HEK293 (cell line): ENCODE data around the gene HMG20B.

Source experiments
- CTCF ChIA-PET: fragments of 350-600 bp; formaldehyde crosslinking; extraction: SDS; loops from one replicate; lab custom pipeline; 2021; ENCODE audit warnings: antibody characterized with exemption; lab: Yijun Ruan, JAX
- POLR2A ChIA-PET: fragments of 300-600 bp; formaldehyde crosslinking; extraction: SDS; loops from one replicate; lab custom pipeline; 2020; ENCODE audit warnings: antibody characterized with exemption, inconsistent platforms; lab: Yijun Ruan, JAX
- H3K27ac ChIP-seq: fragments of 200-500 bp; sonication (Bioruptor generic); 2 replicates; pipeline ENCODE4 v1.5.1; 2014; ENCODE audit warnings: low read depth, low read length, control low read depth, inconsistent platforms; ENCODE audit errors: extremely low read depth
- H3K36me3 ChIP-seq, 2 experiments: fragments of 200-500 bp in 1 of 2; sonication (Bioruptor generic) in 1 of 2; 1 replicate in 1 of 2; 2 replicates in 1 of 2; pipeline ENCODE4 v1.5.1; 2014 to 2017; ENCODE audit warnings: inconsistent platforms in 2 of 2, low read length in 2 of 2; ENCODE audit not compliant: control insufficient read depth in 2 of 2, insufficient read depth in 1 of 2
- H3K4me1 ChIP-seq: fragments of 200-500 bp; sonication (Bioruptor generic); 2 replicates; pipeline ENCODE4 v1.5.1; 2014; ENCODE audit warnings: mild to moderate bottlenecking, low read length, inconsistent platforms; ENCODE audit not compliant: control insufficient read depth, insufficient read depth
- H3K4me3 ChIP-seq: 2 replicates; pipeline ENCODE4 v1.5.1; 2011; ENCODE audit warnings: low read depth, mild to moderate bottlenecking, control low read depth, low read length, moderate library complexity
- H3K9me3 ChIP-seq: fragments of 200-500 bp; sonication (Bioruptor generic); 2 replicates; pipeline ENCODE4 v1.5.1; 2014; ENCODE audit warnings: low read depth, low read length, inconsistent platforms; ENCODE audit not compliant: control insufficient read depth, insufficient read depth
- MYNN ChIP-seq: fragments of 450-650 bp; formaldehyde crosslinking; IDR thresholded peaks from 2 replicates; pipeline ENCODE4 v1.5.1; 2016; ENCODE audit warnings: missing biosample characterization, missing genetic modification characterization, borderline replicate concordance
- SCRT2 ChIP-seq: fragments of 450-650 bp; formaldehyde crosslinking; IDR thresholded peaks from 2 replicates; pipeline ENCODE4 v1.5.1; 2016; ENCODE audit warnings: missing biosample characterization, missing genetic modification characterization
- ZBTB17 ChIP-seq: fragments of 450-650 bp; formaldehyde crosslinking; IDR thresholded peaks from 2 replicates; pipeline ENCODE4 v1.5.1; 2016; ENCODE audit warnings: missing biosample characterization, missing genetic modification characterization
- ZNF239 ChIP-seq: fragments of 450-650 bp; formaldehyde crosslinking; IDR thresholded peaks from 2 replicates; pipeline ENCODE4 v1.5.1; 2016; ENCODE audit warnings: missing biosample characterization, missing genetic modification characterization
- ZNF391 ChIP-seq: fragments of 450-650 bp; formaldehyde crosslinking; IDR thresholded peaks from 2 replicates; pipeline ENCODE4 v1.5.1; 2016; ENCODE audit warnings: low read depth, missing biosample characterization, missing genetic modification characterization, borderline replicate concordance
- ZNF394 ChIP-seq: fragments of 450-650 bp; formaldehyde crosslinking; IDR thresholded peaks from 2 replicates; pipeline ENCODE4 v1.5.1; 2016; ENCODE audit warnings: missing biosample characterization, missing genetic modification characterization, mild to moderate bottlenecking, moderate library complexity, borderline replicate concordance
- ZNF514 ChIP-seq: fragments of 450-650 bp; formaldehyde crosslinking; IDR thresholded peaks from 2 replicates; pipeline ENCODE4 v1.5.1; 2016; ENCODE audit warnings: missing biosample characterization, missing genetic modification characterization
- ZNF791 ChIP-seq: fragments of 450-650 bp; formaldehyde crosslinking; IDR thresholded peaks from 2 replicates; pipeline ENCODE4 v1.5.1; 2016; ENCODE audit warnings: missing biosample characterization, missing genetic modification characterization
- ZNF843 ChIP-seq: fragments of 450-650 bp; formaldehyde crosslinking; IDR thresholded peaks from 2 replicates; pipeline ENCODE4 v1.5.1; 2016; ENCODE audit warnings: missing biosample characterization, missing genetic modification characterization
- TF ChIP-seq, protein P1 (sequence below): fragments of 450-650 bp; formaldehyde crosslinking; IDR thresholded peaks from 2 replicates; pipeline ENCODE4 v1.5.1; 2017; ENCODE audit warnings: missing biosample characterization, missing genetic modification characterization
- TF ChIP-seq, protein P2 (sequence below): fragments of 450-650 bp; formaldehyde crosslinking; IDR thresholded peaks from 2 replicates; pipeline ENCODE4 v1.5.1; 2016; ENCODE audit warnings: missing biosample characterization, missing genetic modification characterization
- TF ChIP-seq, protein P3 (sequence below): fragments of 450-650 bp; formaldehyde crosslinking; IDR thresholded peaks from 2 replicates; pipeline ENCODE4 v1.5.1; 2016; ENCODE audit warnings: missing biosample characterization, missing genetic modification characterization
- TF ChIP-seq, protein P4 (sequence below): fragments of 450-650 bp; formaldehyde crosslinking; IDR thresholded peaks from 2 replicates; pipeline ENCODE4 v1.5.0; 2017; ENCODE audit warnings: missing biosample characterization, missing genetic modification characterization, borderline replicate concordance
- TF ChIP-seq, protein P5 (sequence below): fragments of 450-650 bp; formaldehyde crosslinking; IDR thresholded peaks from 2 replicates; pipeline ENCODE4 v1.5.1; 2016; ENCODE audit warnings: missing biosample characterization, missing genetic modification characterization, borderline replicate concordance
- TF ChIP-seq, protein P6 (sequence below): fragments of 450-650 bp; formaldehyde crosslinking; IDR thresholded peaks from 2 replicates; pipeline ENCODE4 v1.5.1; 2016; ENCODE audit warnings: missing biosample characterization, missing genetic modification characterization

HMG20B gene

DNA sequence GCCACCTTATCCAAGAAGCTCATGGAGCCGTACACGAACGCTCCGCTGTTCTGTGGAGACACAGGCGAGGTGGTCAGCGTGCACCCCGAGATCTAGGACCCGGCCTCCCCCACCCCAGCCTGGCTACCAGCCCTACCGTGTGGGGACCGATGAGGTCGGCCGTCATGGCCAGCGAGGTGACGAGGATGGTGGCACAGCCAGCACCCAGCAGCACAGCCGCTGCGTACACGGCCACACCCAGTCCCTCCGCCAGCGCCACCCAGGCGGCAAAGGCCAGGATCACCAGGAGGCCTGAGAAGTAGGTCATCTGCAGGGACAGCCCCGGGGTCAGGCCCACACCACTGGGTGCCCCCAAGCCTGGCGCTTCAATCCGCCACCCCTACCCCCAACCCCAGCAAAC is 26.6 kb upstream of the HMG20B start:
- no peaks in the 10 kb centered on the region for H3K9me3 ChIP-seq
- H3K4me1 ChIP-seq, result no peaks in the 10 kb centered on the region
- POLR2A ChIA-PET, result no interaction called here
- H3K36me3 ChIP-seq, result peaks cover 0 to 48% of the 10 kb centered on the region in 2 experiments; a peak in 2 of 3 replicates
- no peak for TF ChIP-seq ZNF239 (tag by site-specific recombination)
- TF ChIP-seq, protein P1, sequence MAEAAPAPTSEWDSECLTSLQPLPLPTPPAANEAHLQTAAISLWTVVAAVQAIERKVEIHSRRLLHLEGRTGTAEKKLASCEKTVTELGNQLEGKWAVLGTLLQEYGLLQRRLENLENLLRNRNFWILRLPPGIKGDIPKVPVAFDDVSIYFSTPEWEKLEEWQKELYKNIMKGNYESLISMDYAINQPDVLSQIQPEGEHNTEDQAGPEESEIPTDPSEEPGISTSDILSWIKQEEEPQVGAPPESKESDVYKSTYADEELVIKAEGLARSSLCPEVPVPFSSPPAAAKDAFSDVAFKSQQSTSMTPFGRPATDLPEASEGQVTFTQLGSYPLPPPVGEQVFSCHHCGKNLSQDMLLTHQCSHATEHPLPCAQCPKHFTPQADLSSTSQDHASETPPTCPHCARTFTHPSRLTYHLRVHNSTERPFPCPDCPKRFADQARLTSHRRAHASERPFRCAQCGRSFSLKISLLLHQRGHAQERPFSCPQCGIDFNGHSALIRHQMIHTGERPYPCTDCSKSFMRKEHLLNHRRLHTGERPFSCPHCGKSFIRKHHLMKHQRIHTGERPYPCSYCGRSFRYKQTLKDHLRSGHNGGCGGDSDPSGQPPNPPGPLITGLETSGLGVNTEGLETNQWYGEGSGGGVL (tag by site-specific recombination), result no peak
- TF ChIP-seq, protein P2, sequence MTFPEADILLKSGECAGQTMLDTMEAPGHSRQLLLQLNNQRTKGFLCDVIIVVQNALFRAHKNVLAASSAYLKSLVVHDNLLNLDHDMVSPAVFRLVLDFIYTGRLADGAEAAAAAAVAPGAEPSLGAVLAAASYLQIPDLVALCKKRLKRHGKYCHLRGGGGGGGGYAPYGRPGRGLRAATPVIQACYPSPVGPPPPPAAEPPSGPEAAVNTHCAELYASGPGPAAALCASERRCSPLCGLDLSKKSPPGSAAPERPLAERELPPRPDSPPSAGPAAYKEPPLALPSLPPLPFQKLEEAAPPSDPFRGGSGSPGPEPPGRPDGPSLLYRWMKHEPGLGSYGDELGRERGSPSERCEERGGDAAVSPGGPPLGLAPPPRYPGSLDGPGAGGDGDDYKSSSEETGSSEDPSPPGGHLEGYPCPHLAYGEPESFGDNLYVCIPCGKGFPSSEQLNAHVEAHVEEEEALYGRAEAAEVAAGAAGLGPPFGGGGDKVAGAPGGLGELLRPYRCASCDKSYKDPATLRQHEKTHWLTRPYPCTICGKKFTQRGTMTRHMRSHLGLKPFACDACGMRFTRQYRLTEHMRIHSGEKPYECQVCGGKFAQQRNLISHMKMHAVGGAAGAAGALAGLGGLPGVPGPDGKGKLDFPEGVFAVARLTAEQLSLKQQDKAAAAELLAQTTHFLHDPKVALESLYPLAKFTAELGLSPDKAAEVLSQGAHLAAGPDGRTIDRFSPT (tag by site-specific recombination), result 0 out of 2 replicates have a peak, but pooled peaks have one; percentile 28
- no peak for TF ChIP-seq ZNF791 (tag by site-specific recombination)
- TF ChIP-seq, all 188 proteins: peak for 1
- Histone ChIP-seq H3K27ac (no peak overlapping the region), H3K4me3 (no peak overlapping the region)
- CTCF ChIA-PET, result interaction anchor here (0.6 to 2.8 kb wide), 11 partner anchors 9 to 657 kb away, joined by 3 to 21 read pairs (median 3); no protein-coding TSS in a partner anchor

DNA sequence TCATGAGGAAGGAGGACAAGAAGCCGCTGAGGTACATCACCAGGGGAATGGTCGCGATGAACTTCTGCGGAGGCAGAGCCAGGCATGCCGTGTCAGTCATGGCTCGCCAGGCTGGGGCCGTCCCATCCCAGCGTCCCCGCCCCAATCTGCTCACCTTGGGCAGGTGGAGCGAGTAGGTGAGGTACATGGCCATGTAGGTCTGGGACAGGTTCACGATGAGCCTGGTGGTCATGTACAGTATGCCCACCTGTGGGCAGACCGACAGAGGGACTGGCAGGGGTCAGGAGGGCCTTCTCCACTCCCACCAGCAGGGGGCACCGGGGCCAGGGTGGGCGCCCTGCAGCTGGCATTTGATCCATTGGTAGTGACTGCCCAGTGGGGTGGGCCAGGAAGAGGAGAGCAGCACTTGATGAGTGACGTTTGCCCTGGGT is 25.4 kb upstream of the HMG20B start:
- Histone ChIP-seq H3K36me3 (peaks cover 0 to 48% of the 10 kb centered on the region in 2 experiments; a peak in 2 of 3 replicates), H3K4me1 (no peaks in the 10 kb centered on the region), H3K27ac (no peak overlapping the region), H3K4me3 (no peak overlapping the region), H3K9me3 (no peaks in the 10 kb centered on the region)
- ChIA-PET CTCF (interaction anchor here (0.7 kb wide), 2 partner anchors 45 to 113 kb away, joined by 3 to 4 read pairs; no protein-coding TSS in a partner anchor), POLR2A (no interaction called here)
- no peak for TF ChIP-seq MYNN (tag by site-specific recombination)
- no peak for TF ChIP-seq ZNF514 (tag by site-specific recombination)
- TF ChIP-seq SCRT2 (tag by site-specific recombination), result peak; percentile 79; the same call in 1 of the 2 replicates
- TF ChIP-seq, protein P3, sequence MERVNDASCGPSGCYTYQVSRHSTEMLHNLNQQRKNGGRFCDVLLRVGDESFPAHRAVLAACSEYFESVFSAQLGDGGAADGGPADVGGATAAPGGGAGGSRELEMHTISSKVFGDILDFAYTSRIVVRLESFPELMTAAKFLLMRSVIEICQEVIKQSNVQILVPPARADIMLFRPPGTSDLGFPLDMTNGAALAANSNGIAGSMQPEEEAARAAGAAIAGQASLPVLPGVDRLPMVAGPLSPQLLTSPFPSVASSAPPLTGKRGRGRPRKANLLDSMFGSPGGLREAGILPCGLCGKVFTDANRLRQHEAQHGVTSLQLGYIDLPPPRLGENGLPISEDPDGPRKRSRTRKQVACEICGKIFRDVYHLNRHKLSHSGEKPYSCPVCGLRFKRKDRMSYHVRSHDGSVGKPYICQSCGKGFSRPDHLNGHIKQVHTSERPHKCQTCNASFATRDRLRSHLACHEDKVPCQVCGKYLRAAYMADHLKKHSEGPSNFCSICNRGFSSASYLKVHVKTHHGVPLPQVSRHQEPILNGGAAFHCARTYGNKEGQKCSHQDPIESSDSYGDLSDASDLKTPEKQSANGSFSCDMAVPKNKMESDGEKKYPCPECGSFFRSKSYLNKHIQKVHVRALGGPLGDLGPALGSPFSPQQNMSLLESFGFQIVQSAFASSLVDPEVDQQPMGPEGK (tag by site-specific recombination), result 0 out of 2 replicates have a peak, but pooled peaks have one; percentile 13
- no peak for TF ChIP-seq ZNF843
- no peak for TF ChIP-seq ZNF394 (tag by site-specific recombination)
- peak; percentile 56 for TF ChIP-seq ZBTB17 (tag by site-specific recombination)
- TF ChIP-seq, protein P4, sequence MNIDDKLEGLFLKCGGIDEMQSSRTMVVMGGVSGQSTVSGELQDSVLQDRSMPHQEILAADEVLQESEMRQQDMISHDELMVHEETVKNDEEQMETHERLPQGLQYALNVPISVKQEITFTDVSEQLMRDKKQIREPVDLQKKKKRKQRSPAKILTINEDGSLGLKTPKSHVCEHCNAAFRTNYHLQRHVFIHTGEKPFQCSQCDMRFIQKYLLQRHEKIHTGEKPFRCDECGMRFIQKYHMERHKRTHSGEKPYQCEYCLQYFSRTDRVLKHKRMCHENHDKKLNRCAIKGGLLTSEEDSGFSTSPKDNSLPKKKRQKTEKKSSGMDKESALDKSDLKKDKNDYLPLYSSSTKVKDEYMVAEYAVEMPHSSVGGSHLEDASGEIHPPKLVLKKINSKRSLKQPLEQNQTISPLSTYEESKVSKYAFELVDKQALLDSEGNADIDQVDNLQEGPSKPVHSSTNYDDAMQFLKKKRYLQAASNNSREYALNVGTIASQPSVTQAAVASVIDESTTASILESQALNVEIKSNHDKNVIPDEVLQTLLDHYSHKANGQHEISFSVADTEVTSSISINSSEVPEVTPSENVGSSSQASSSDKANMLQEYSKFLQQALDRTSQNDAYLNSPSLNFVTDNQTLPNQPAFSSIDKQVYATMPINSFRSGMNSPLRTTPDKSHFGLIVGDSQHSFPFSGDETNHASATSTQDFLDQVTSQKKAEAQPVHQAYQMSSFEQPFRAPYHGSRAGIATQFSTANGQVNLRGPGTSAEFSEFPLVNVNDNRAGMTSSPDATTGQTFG (tag by site-specific recombination), result no peak
- TF ChIP-seq, protein P5, sequence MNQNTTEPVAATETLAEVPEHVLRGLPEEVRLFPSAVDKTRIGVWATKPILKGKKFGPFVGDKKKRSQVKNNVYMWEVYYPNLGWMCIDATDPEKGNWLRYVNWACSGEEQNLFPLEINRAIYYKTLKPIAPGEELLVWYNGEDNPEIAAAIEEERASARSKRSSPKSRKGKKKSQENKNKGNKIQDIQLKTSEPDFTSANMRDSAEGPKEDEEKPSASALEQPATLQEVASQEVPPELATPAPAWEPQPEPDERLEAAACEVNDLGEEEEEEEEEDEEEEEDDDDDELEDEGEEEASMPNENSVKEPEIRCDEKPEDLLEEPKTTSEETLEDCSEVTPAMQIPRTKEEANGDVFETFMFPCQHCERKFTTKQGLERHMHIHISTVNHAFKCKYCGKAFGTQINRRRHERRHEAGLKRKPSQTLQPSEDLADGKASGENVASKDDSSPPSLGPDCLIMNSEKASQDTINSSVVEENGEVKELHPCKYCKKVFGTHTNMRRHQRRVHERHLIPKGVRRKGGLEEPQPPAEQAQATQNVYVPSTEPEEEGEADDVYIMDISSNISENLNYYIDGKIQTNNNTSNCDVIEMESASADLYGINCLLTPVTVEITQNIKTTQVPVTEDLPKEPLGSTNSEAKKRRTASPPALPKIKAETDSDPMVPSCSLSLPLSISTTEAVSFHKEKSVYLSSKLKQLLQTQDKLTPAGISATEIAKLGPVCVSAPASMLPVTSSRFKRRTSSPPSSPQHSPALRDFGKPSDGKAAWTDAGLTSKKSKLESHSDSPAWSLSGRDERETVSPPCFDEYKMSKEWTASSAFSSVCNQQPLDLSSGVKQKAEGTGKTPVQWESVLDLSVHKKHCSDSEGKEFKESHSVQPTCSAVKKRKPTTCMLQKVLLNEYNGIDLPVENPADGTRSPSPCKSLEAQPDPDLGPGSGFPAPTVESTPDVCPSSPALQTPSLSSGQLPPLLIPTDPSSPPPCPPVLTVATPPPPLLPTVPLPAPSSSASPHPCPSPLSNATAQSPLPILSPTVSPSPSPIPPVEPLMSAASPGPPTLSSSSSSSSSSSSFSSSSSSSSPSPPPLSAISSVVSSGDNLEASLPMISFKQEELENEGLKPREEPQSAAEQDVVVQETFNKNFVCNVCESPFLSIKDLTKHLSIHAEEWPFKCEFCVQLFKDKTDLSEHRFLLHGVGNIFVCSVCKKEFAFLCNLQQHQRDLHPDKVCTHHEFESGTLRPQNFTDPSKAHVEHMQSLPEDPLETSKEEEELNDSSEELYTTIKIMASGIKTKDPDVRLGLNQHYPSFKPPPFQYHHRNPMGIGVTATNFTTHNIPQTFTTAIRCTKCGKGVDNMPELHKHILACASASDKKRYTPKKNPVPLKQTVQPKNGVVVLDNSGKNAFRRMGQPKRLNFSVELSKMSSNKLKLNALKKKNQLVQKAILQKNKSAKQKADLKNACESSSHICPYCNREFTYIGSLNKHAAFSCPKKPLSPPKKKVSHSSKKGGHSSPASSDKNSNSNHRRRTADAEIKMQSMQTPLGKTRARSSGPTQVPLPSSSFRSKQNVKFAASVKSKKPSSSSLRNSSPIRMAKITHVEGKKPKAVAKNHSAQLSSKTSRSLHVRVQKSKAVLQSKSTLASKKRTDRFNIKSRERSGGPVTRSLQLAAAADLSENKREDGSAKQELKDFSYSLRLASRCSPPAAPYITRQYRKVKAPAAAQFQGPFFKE, result no peak
- TF ChIP-seq ZNF391 (tag by site-specific recombination), result no peak
- TF ChIP-seq, protein P6, sequence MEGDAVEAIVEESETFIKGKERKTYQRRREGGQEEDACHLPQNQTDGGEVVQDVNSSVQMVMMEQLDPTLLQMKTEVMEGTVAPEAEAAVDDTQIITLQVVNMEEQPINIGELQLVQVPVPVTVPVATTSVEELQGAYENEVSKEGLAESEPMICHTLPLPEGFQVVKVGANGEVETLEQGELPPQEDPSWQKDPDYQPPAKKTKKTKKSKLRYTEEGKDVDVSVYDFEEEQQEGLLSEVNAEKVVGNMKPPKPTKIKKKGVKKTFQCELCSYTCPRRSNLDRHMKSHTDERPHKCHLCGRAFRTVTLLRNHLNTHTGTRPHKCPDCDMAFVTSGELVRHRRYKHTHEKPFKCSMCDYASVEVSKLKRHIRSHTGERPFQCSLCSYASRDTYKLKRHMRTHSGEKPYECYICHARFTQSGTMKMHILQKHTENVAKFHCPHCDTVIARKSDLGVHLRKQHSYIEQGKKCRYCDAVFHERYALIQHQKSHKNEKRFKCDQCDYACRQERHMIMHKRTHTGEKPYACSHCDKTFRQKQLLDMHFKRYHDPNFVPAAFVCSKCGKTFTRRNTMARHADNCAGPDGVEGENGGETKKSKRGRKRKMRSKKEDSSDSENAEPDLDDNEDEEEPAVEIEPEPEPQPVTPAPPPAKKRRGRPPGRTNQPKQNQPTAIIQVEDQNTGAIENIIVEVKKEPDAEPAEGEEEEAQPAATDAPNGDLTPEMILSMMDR, result peak; percentile 85
